K562 treated with DMSO at 1 percent for 48 hours (cell line): ENCODE measurements around the gene ADAM19. TPM values are rescaled to one million over a fixed set of nuclear protein-coding genes. Genes with fewer than 3 reads are reported as not detected.

Experiments
- total RNA-seq: library from RNA; unstranded; fragments of 300-600 nt; gene quantifications from 2 replicates; pipeline ENCODE4 v1.2.3, GENCODE V29; 2022; ENCODE audit warnings: low replicate concordance; ENCODE audit errors: extremely low read depth

Gene ADAM19
- total RNA-seq, result not detected in 2 replicates

GRCh38 chr5:157575381-157576020 is at the start of gene ADAM19:
Gene ADAM19, minus strand, starts transcription at chr5:157575775. Its CDS starts 79 bp downstream, at chr5:157575696.

GRCh38 chr5:157459715-157460599 is 115.6 kb downstream of the ADAM19 start, which contains the start of gene NIPAL4:
Gene NIPAL4, plus strand, starts transcription at chr5:157460213. Its CDS starts 108 bp downstream, at chr5:157460321.

Other genes with a start within 250 kb of the ADAM19 start
- gene NIPAL4, start 115.6 kb downstream of the ADAM19 start, total RNA-seq, result not detected in 2 replicates
- gene SOX30, start 76.7 kb upstream of the ADAM19 start, total RNA-seq, result not detected in 2 replicates
- gene C5orf52, start 95.8 kb upstream of the ADAM19 start, total RNA-seq, result not detected in 2 replicates
- gene THG1L, start 155.6 kb upstream of the ADAM19 start, total RNA-seq, result not detected in 2 replicates
- gene LSM11, start 167.9 kb upstream of the ADAM19 start, total RNA-seq, result not detected in 2 replicates